IMR-90 (cell line): ENCODE results near the gene RPL19. TPM values are rescaled to one million over a fixed set of nuclear protein-coding genes. Genes with fewer than 3 reads are reported as not detected.
A peak's percentile ranks its signal among the peaks of the same experiment; 100 is the strongest.

Source experiments
- ATAC-seq: fragments of 200-7000 bp; cut with Tn5 transposase; 2 replicates; pipeline ENCODE4 v1.9.1; 2020; ENCODE audit warnings: low read depth, mild to moderate bottlenecking, moderate library complexity
- BruUV-seq: library from RNA; stranded (reverse); fragments of 400-500 nt; replicated peaks from 2 replicates; lab custom pipeline; 2021; lab: Mats Ljungman, UMichigan
- CTCF ChIA-PET: fragments of 300-600 bp; formaldehyde crosslinking; extraction: SDS; loops from one replicate; lab custom pipeline; 2021; ENCODE audit warnings: antibody characterized with exemption; lab: Yijun Ruan, JAX
- POLR2A ChIA-PET: fragments of 300-600 bp; sonication (Branson Sonifier 250); formaldehyde crosslinking; loops from one replicate; lab custom pipeline; 2022; ENCODE audit warnings: antibody characterized with exemption; ENCODE audit not compliant: unreplicated experiment; lab: Charles Lee
- DNase-seq: peaks from one replicate; pipeline ENCODE4 v3.0.0; 2013
- H2AFZ ChIP-seq: replicated peaks from 2 replicates; pipeline ENCODE3; 2013; ENCODE audit warnings: low read length, mild to moderate bottlenecking; ENCODE audit not compliant: poor library complexity
- H2AK5ac ChIP-seq: 2 replicates; pipeline ENCODE4 v1.6.1; 2013; ENCODE audit warnings: low read depth, low read length, inconsistent platforms
- H2AK9ac ChIP-seq: replicated peaks from 2 replicates; pipeline ENCODE3; 2013; ENCODE audit warnings: mild to moderate bottlenecking, low read depth, low read length, moderate library complexity; ENCODE audit not compliant: poor library complexity
- H2BK120ac ChIP-seq: 2 replicates; pipeline ENCODE4 v1.6.1; 2013; ENCODE audit warnings: low read depth, low read length, inconsistent platforms
- H2BK15ac ChIP-seq: 3 replicates; pipeline ENCODE4 v1.6.1; 2013; ENCODE audit warnings: low read depth, low read length, inconsistent platforms
- H2BK20ac ChIP-seq: 2 replicates; pipeline ENCODE4 v1.6.1; 2013; ENCODE audit warnings: low read depth, mild to moderate bottlenecking, inconsistent platforms, low read length, moderate library complexity
- H2BK5ac ChIP-seq: 2 replicates; pipeline ENCODE4 v1.6.1; 2013; ENCODE audit warnings: mild to moderate bottlenecking, low read depth, low read length, inconsistent platforms; ENCODE audit not compliant: poor library complexity, severe bottlenecking
- H3K14ac ChIP-seq: replicated peaks from 2 replicates; pipeline ENCODE4 v1.6.1; 2013; ENCODE audit warnings: low read depth, low read length, inconsistent platforms
- H3K18ac ChIP-seq: 2 replicates; pipeline ENCODE4 v1.6.1; 2013; ENCODE audit warnings: low read depth, low read length, control low read depth
- H3K23ac ChIP-seq: 2 replicates; pipeline ENCODE4 v1.6.1; 2013; ENCODE audit warnings: low read depth, low read length, inconsistent platforms
- H3K27ac ChIP-seq: 2 replicates; pipeline ENCODE4 v1.5.1; 2013; ENCODE audit warnings: mild to moderate bottlenecking, control low read depth, low read length; ENCODE audit not compliant: insufficient read depth
- H3K27me3 ChIP-seq: 2 replicates; pipeline ENCODE4 v1.6.1; 2013; ENCODE audit warnings: low read length; ENCODE audit not compliant: control insufficient read depth, insufficient read depth
- H3K36me3 ChIP-seq: 2 replicates; pipeline ENCODE4 v1.6.1; 2013; ENCODE audit warnings: low read length, mixed read lengths; ENCODE audit not compliant: control insufficient read depth, insufficient read depth
- H3K4ac ChIP-seq: 2 replicates; pipeline ENCODE4 v1.6.1; 2013; ENCODE audit warnings: low read depth, low read length, inconsistent platforms
- H3K4me1 ChIP-seq: 2 replicates; pipeline ENCODE4 v1.6.1; 2013; ENCODE audit warnings: low read length, mixed read lengths; ENCODE audit not compliant: control insufficient read depth, insufficient read depth
- H3K4me2 ChIP-seq: 2 replicates; pipeline ENCODE4 v1.6.1; 2013; ENCODE audit warnings: low read depth, mild to moderate bottlenecking, control low read depth, low read length, moderate library complexity
- H3K4me3 ChIP-seq: 2 replicates; pipeline ENCODE4 v1.5.1; 2013; ENCODE audit warnings: low read depth, mild to moderate bottlenecking, control low read depth, low read length, moderate library complexity; ENCODE audit not compliant: insufficient read depth
- H3K56ac ChIP-seq: 2 replicates; pipeline ENCODE4 v1.6.1; 2013; ENCODE audit warnings: low read length, inconsistent platforms; ENCODE audit not compliant: insufficient read depth; ENCODE audit errors: extremely low read depth
- H3K79me1 ChIP-seq, 2 experiments: 2 replicates each; pipeline ENCODE4 v1.6.1; 2013; ENCODE audit warnings: low read length in 2 of 2, inconsistent platforms in 1 of 2, low read depth in 1 of 2
- H3K9ac ChIP-seq: 2 replicates; pipeline ENCODE4 v1.6.1; 2013; ENCODE audit warnings: low read depth, low read length, control low read depth
- H3K9me1 ChIP-seq: 2 replicates; pipeline ENCODE4 v1.6.1; 2013; ENCODE audit warnings: low read length, inconsistent platforms; ENCODE audit not compliant: insufficient read depth
- H3K9me3 ChIP-seq: 2 replicates; pipeline ENCODE4 v1.6.1; 2013; ENCODE audit warnings: low read length; ENCODE audit not compliant: control insufficient read depth, insufficient read depth
- H4K20me1 ChIP-seq: 2 replicates; pipeline ENCODE4 v1.6.1; 2013; ENCODE audit warnings: low read length, inconsistent platforms; ENCODE audit not compliant: insufficient read depth
- H4K5ac ChIP-seq: 2 replicates; pipeline ENCODE4 v1.6.1; 2013; ENCODE audit warnings: mild to moderate bottlenecking, low read depth, low read length, control low read depth
- H4K8ac ChIP-seq, 2 experiments: 2 replicates each; pipeline ENCODE4 v1.6.1; 2013; ENCODE audit warnings: low read depth in 2 of 2, low read length in 2 of 2, control low read depth in 1 of 2, inconsistent platforms in 1 of 2
- H4K91ac ChIP-seq: 2 replicates; pipeline ENCODE4 v1.6.1; 2013; ENCODE audit warnings: low read depth, low read length, inconsistent platforms; ENCODE audit not compliant: insufficient read depth
- CEBPB ChIP-seq: IDR thresholded peaks from 2 replicates; pipeline ENCODE4 v1.6.1; 2012; ENCODE audit warnings: low read depth, low read length, improper control_type of control experiment
- CHD1 ChIP-seq: IDR thresholded peaks from 2 replicates; pipeline ENCODE4 v1.6.1; 2012; ENCODE audit warnings: low read depth, low read length, improper control_type of control experiment
- ELK1 ChIP-seq: fragments of 150-350 bp; IDR thresholded peaks from 2 replicates; pipeline ENCODE4 v1.6.1; 2016; ENCODE audit warnings: low read depth, mild to moderate bottlenecking, low read length, moderate library complexity, borderline replicate concordance
- FOS ChIP-seq: fragments of 150-350 bp; IDR thresholded peaks from 2 replicates; pipeline ENCODE4 v1.6.1; 2016; ENCODE audit warnings: low read depth, low read length
- MAFK ChIP-seq: IDR thresholded peaks from 2 replicates; pipeline ENCODE4 v1.6.1; 2012; ENCODE audit warnings: low read depth, low read length, improper control_type of control experiment
- POLR2A ChIP-seq: IDR thresholded peaks from 2 replicates; pipeline ENCODE4 v1.6.1; 2012; ENCODE audit warnings: mild to moderate bottlenecking, low read depth, low read length
- RAD21 ChIP-seq: IDR thresholded peaks from 2 replicates; pipeline ENCODE4 v1.6.1; 2012; ENCODE audit warnings: low read length, improper control_type of control experiment
- WGBS, 2 experiments: methylation state at CpG; one replicate each; pipeline versions ENCODE4 v1.1.5 to v1.1.7; 2013; ENCODE audit warnings: missing lambda C conversion rate in 2 of 2; ENCODE audit not compliant: insufficient read length in 1 of 2; ENCODE audit errors: extremely low coverage in 2 of 2; 5-methylcytosine and 5-hydroxymethylcytosine counted together
- dilution Hi-C: fragments of 300-500 bp; cut with HindIII; formaldehyde crosslinking; loops from one replicate; pipeline ENCODE4 v1.14.3; 2018; ENCODE audit warnings: low sequenced_read_pairs; ENCODE audit not compliant: unreplicated experiment
- in situ Hi-C: fragments of 300-500 bp; cut with MboI; formaldehyde crosslinking; loops from 3 replicates; pipeline ENCODE4 v1.14.3; 2019; ENCODE audit warnings: low sequenced_read_pairs, inconsistent platforms, mixed read lengths
- intact Hi-C: fragments of 100-400 bp; cut with micrococcal nuclease; formaldehyde crosslinking; loops from 2 replicates; pipeline ENCODE4 v1.10.0; 2022
- polyA plus RNA-seq, 3 experiments: library from polyadenylated mRNA; depleted of rRNA; stranded (reverse); fragments of >200 nt; gene quantifications; 2 replicates each; pipeline ENCODE4 v1.2.3, GENCODE V29; 2012; ENCODE audit warnings: low replicate concordance in 1 of 3
- total RNA-seq: library from RNA; depleted of rRNA; stranded (reverse); fragments of >200 nt; gene quantifications from 2 replicates; pipeline ENCODE4 v1.2.3, GENCODE V29; 2012

The RPL19 gene
- total and polyA plus RNA-seq, 2 of the 4 experiments (the other 2 are of a cell fraction), result 2,101 to 2,466 TPM

- WGBS, 2 experiments, result 7% methylated on average over 3 of the region's 68 CpGs; no CpG with 5 or more reads in 1 of the 2 experiments
- Histone ChIP-seq H4K5ac (no peak within 1 kb of the TSS), H3K23ac (no peak within 1 kb of the TSS), H4K91ac (no peak within 1 kb of the TSS), H3K27ac (no peak within 1 kb of the TSS), H3K9me1 (no peaks in the 10 kb centered on the region), H2BK20ac (no peak within 1 kb of the TSS), H3K9ac (no peak within 1 kb of the TSS; the same call in 1 of the 2 replicates), H2AK9ac (no peak within 1 kb of the TSS), H3K56ac (no peak within 1 kb of the TSS), H3K27me3 (peaks cover 20% of the 10 kb centered on the region), H3K36me3 (no peaks in the 10 kb centered on the region), H3K18ac (no peak within 1 kb of the TSS), H2AK5ac (no peak within 1 kb of the TSS), H2AFZ (peak within 1 kb of the TSS; percentile 90), H3K4me3 (peak within 1 kb of the TSS; percentile 42), H2BK120ac (no peak within 1 kb of the TSS), H3K4ac (no peak within 1 kb of the TSS), H2BK15ac (no peak within 1 kb of the TSS), H2BK5ac (no peak within 1 kb of the TSS), H3K4me2 (peak within 1 kb of the TSS; percentile 63; the same call in 1 of the 2 replicates), H3K14ac (no peak within 1 kb of the TSS), H3K4me1 (no peaks in the 10 kb centered on the region; the same call in 1 of the 2 replicates), H3K9me3 (no peaks in the 10 kb centered on the region), H4K8ac (no peak within 1 kb of the TSS), H4K20me1 (peaks cover 4% of the 10 kb centered on the region; the same call in 1 of the 2 replicates), H3K79me1 (no peaks in the 10 kb centered on the region)
- dilution Hi-C loops, result no loop called here
- no TSS peak for BruUV-seq
- POLR2A ChIA-PET, result no interaction called here
- DNase-seq (no peak), ATAC-seq (no peak)
- in situ Hi-C loops, result loop anchor here (5.0 kb wide), 1 partner anchor 169 kb away; no protein-coding TSS in a partner anchor
- TF ChIP-seq MAFK (no peak), ELK1 (no peak), CEBPB (no peak), CHD1 (no peak), POLR2A (no peak), RAD21 (no peak), FOS (no peak)
- intact Hi-C loops, result no loop called here
- CTCF ChIA-PET, result interaction anchor here (1.4 kb wide), 1 partner anchor 168 kb away, joined by 7 read pairs; no protein-coding TSS in a partner anchor
Measured at GRCh38 chr17:39151150-39151942, 48.7 kb upstream of the RPL19 start, which contains the start of gene PLXDC1. Gene PLXDC1 (minus strand): TSS chr17:39151637. CDS start chr17:39151437, 200 bp downstream.
